CD4-positive, alpha-beta T cell (primary cell): ENCODE measurements around the gene NKAIN4. TPM values are rescaled to one million over a fixed set of nuclear protein-coding genes. Genes with fewer than 3 reads are reported as not detected.

ENCODE experiments used
- ATAC-seq: fragments of 200-7000 bp; cut with Tn5 transposase; one replicate; pipeline ENCODE4 v1.10.0; 2022; ENCODE audit warnings: mild to moderate bottlenecking; ENCODE audit not compliant: poor library complexity
- CTCF ChIA-PET: fragments of 350-600 bp; sonication (Branson Sonifier 250); formaldehyde crosslinking; loops from one replicate; lab custom pipeline; 2021; ENCODE audit warnings: antibody characterized with exemption, inconsistent platforms; lab: Charles Lee
- POLR2A ChIA-PET: fragments of 350-600 bp; sonication (Branson Sonifier 250); formaldehyde crosslinking; loops from one replicate; lab custom pipeline; 2021; ENCODE audit warnings: antibody characterized with exemption, inconsistent platforms; lab: Charles Lee
- DNase-seq, 14 experiments: peaks; one replicate each; pipeline ENCODE4 v3.0.0-alpha.2; 2013 to 2020; ENCODE audit warnings: mixed read lengths in 2 of 14
- H3K27ac ChIP-seq, 2 donors: one replicate each; pipeline versions ENCODE4 v1.5.1 to v1.7.0; 2013; ENCODE audit warnings: low read length in 2 of 2, low read depth in 1 of 2, mild to moderate bottlenecking in 1 of 2
- H3K27me3 ChIP-seq, 2 experiments: 1 replicate in 1 of 2; 2 replicates in 1 of 2; pipeline versions ENCODE4 v1.6.1 to v1.7.0; 2013; ENCODE audit warnings: low read length in 2 of 2, control low read depth in 1 of 2, mild to moderate bottlenecking in 1 of 2, moderate library complexity in 1 of 2; ENCODE audit not compliant: insufficient read depth in 2 of 2, control insufficient read depth in 1 of 2
- H3K36me3 ChIP-seq: one replicate; pipeline ENCODE4 v1.6.1; 2013; ENCODE audit warnings: low read length, control low read depth; ENCODE audit not compliant: insufficient read depth
- H3K4me1 ChIP-seq: one replicate; pipeline ENCODE4 v1.6.1; 2013; ENCODE audit warnings: low read length, control low read depth; ENCODE audit not compliant: insufficient read depth
- H3K4me3 ChIP-seq: one replicate; pipeline ENCODE4 v1.5.1; 2013; ENCODE audit warnings: mild to moderate bottlenecking, low read length, moderate library complexity
- H3K9me3 ChIP-seq, 2 experiments: 1 replicate in 1 of 2; 2 replicates in 1 of 2; pipeline versions ENCODE4 v1.6.1 to v1.7.0; 2013; ENCODE audit warnings: low read length in 2 of 2, mild to moderate bottlenecking in 2 of 2, control low read depth in 1 of 2, moderate library complexity in 1 of 2; ENCODE audit not compliant: control insufficient read depth in 1 of 2, insufficient read depth in 1 of 2
- H3K27ac Mint-ChIP-seq: one replicate; pipeline ENCODE4 v1.8.0; 2020; ENCODE audit warnings: mixed read lengths
- H3K27me3 Mint-ChIP-seq: one replicate; pipeline ENCODE4 v1.8.0; 2021; ENCODE audit warnings: mixed read lengths
- H3K36me3 Mint-ChIP-seq: one replicate; pipeline ENCODE4 v1.8.0; 2021; ENCODE audit warnings: low read depth, mixed read lengths
- H3K4me1 Mint-ChIP-seq: one replicate; pipeline ENCODE4 v1.8.0; 2021; ENCODE audit warnings: low read depth, mixed read lengths
- H3K4me3 Mint-ChIP-seq: one replicate; pipeline ENCODE4 v1.8.0; 2020; ENCODE audit warnings: mild to moderate bottlenecking, mixed read lengths
- H3K9me3 Mint-ChIP-seq: one replicate; pipeline ENCODE4 v1.8.0; 2020; ENCODE audit warnings: mixed read lengths
- CTCF ChIP-seq: fragments of 200-600 bp; IDR thresholded peaks from one replicate; pipeline ENCODE4 v1.8.0; 2022; ENCODE audit warnings: antibody characterized with exemption, mild to moderate bottlenecking
- intact Hi-C, 2 experiments: fragments of 100-400 bp; cut with DNase I in 1 of 2; cut with micrococcal nuclease in 1 of 2; formaldehyde crosslinking; loops; one replicate each; pipeline versions ENCODE4 v1.15.1 to v1.9.0; 2023 to 2025; cut with DNase I, micrococcal nuclease
- microRNA-seq: library from miRNA; unstranded; fragments of <30 nt; microRNA quantifications from one replicate; pipeline ENCODE4 v1.2.0, GENCODE V29; 2021; ENCODE audit warnings: borderline microRNAs expressed, borderline replicate concordance
- total RNA-seq, 174 experiments: library from RNA in 2 of 174; stranded (reverse) in 2 of 174; gene quantifications; one replicate each; pipeline ENCODE4 v1.2.3 and lab custom pipeline; 2021 to 2026

Gene NKAIN4
- total RNA-seq, 2 experiments from 2014 or later, result not detected

- DNase-seq (no peak), ATAC-seq (no peak)
- Mint-ChIP-seq H3K4me1 (peaks cover 2% of the 10 kb centered on the region), H3K27me3 (no peaks in the 10 kb centered on the region), H3K27ac (no peak overlapping the region), H3K9me3 (no peaks in the 10 kb centered on the region), H3K36me3 (peaks cover 20% of the 10 kb centered on the region), H3K4me3 (no peak overlapping the region)
- Histone ChIP-seq H3K27me3 (no peaks in the 10 kb centered on the region), H3K4me3 (no peak overlapping the region), H3K4me1 (no peaks in the 10 kb centered on the region), H3K36me3 (peaks cover 15% of the 10 kb centered on the region), H3K27ac (no peak overlapping the region), H3K9me3 (no peaks in the 10 kb centered on the region)
- ChIA-PET CTCF (interaction anchor here (0.7 kb wide), 1 partner anchor 8 kb away, joined by 3 read pairs; no protein-coding TSS in a partner anchor), POLR2A (no interaction called here)
- intact Hi-C loops, result no loop called here
- TF ChIP-seq CTCF, result no peak
These were observed 62.9 kb downstream of the NKAIN4 start for GRCh38 chr20:63191400-63191799.

GRCh38 chr20:63190828-63191227 is 63.4 kb downstream of the NKAIN4 start:
- POLR2A ChIA-PET, result no interaction called here

More at GRCh38 chr20:63190828-63191227, 63.4 kb downstream of the NKAIN4 start:
- Mint-ChIP-seq H3K9me3 (no peaks in the 10 kb centered on the region), H3K4me3 (no peak overlapping the region), H3K27me3 (no peaks in the 10 kb centered on the region), H3K27ac (no peak overlapping the region), H3K36me3 (peaks cover 15% of the 10 kb centered on the region), H3K4me1 (no peaks in the 10 kb centered on the region)
- Histone ChIP-seq H3K27me3 (no peaks in the 10 kb centered on the region), H3K9me3 (no peaks in the 10 kb centered on the region), H3K27ac (no peak overlapping the region), H3K4me1 (no peaks in the 10 kb centered on the region), H3K36me3 (peaks cover 9% of the 10 kb centered on the region), H3K4me3 (no peak overlapping the region)
- no peak for TF ChIP-seq CTCF
- CTCF ChIA-PET, result no interaction called here
- DNase-seq (no peak), ATAC-seq (no peak)
- intact Hi-C loops, result no loop called here

Small RNAs within 50 kb of the gene (microRNA-seq; reads per million reads assigned to microRNA genes)
- gene MIR3196, result not detected
- not detected for gene MIR4326

Other genes starting within 250 kb of the NKAIN4 start
- not detected for gene BHLHE23, start 247.5 kb downstream of the NKAIN4 start, total RNA-seq
- gene YTHDF1, start 38.3 kb downstream of the NKAIN4 start, total RNA-seq, result 10 to 100 TPM; 43.7 to 44.1 TPM
- gene BIRC7, start 18.6 kb downstream of the NKAIN4 start, total RNA-seq, result not detected
- 100 to 1,000 TPM; 120 TPM for gene ARFGAP1, start 18.4 kb upstream of the NKAIN4 start, total RNA-seq
- under 1 TPM in 1 of 2 experiments, not detected in 1; 0.03 TPM for gene COL20A1, start 38.7 kb upstream of the NKAIN4 start, total RNA-seq
- not detected for gene CHRNA4, start 106.9 kb upstream of the NKAIN4 start, total RNA-seq
- not detected for gene KCNQ2, start 218.2 kb upstream of the NKAIN4 start, total RNA-seq
- gene EEF1A2, start 244.6 kb upstream of the NKAIN4 start, total RNA-seq, result 1 to 10 TPM in 1 of 2 experiments, under 1 TPM in 1; 0.92 to 1.1 TPM